GM18519 (cell line): Measurements from ENCODE around the gene MRPL34.

Experiments
- ATAC-seq: cut with Tn5 transposase; IDR thresholded peaks from one replicate; pipeline ENCODE4 v1.9.1; 2021; ENCODE audit warnings: mild to moderate bottlenecking, moderate library complexity; ENCODE audit not compliant: unreplicated experiment, low FRiP score

Gene MRPL34

GRCh38 chr19:17327068-17327653 is 21.5 kb downstream of the MRPL34 start:
- ATAC-seq, result no peak

GRCh38 chr19:17327654-17328516 is 22.2 kb downstream of the MRPL34 start:
- ATAC-seq, result no peak

GRCh38 chr19:17328517-17329365 is 23.1 kb downstream of the MRPL34 start:
- ATAC-seq, result no peak

- ATAC-seq, result no peak
These were observed 23.9 kb downstream of the MRPL34 start for GRCh38 chr19:17329366-17330261.

GRCh38 chr19:17330262-17331044 is 24.8 kb downstream of the MRPL34 start:
- ATAC-seq, result no peak

GRCh38 chr19:17331045-17331558 is 25.4 kb downstream of the MRPL34 start:
- ATAC-seq, result no peak

- ATAC-seq, result no peak
These were observed 26.6 kb downstream of the MRPL34 start for GRCh38 chr19:17332360-17332676.

- ATAC-seq, result no peak
These were observed 27.3 kb downstream of the MRPL34 start for GRCh38 chr19:17332677-17333581.

- no peak for ATAC-seq
These were observed 28.1 kb downstream of the MRPL34 start for GRCh38 chr19:17333611-17334413.

GRCh38 chr19:17334414-17335409 is 29.0 kb downstream of the MRPL34 start, which contains the start of gene ANO8:
ANO8 (minus strand) TSS chr19:17334855; CDS start chr19:17334670, 185 bp downstream.
- ATAC-seq, result no peak

- ATAC-seq, result no peak
These were observed 29.9 kb downstream of the MRPL34 start for GRCh38 chr19:17335575-17335974.

- ATAC-seq, result peak; percentile 50
These were observed 31.4 kb downstream of the MRPL34 start, which contains the start of gene GTPBP3 for GRCh38 chr19:17336872-17337674. GTPBP3 (plus strand) TSS chr19:17337553; CDS start chr19:17337612, 59 bp downstream.

GRCh38 chr19:17337675-17338432 is 32.2 kb downstream of the MRPL34 start:
- no peak for ATAC-seq

GRCh38 chr19:17338433-17339078 is 32.9 kb downstream of the MRPL34 start:
- no peak for ATAC-seq
